WTC11 (cell line): ENCODE data around the gene B4GALNT3. TPM values are rescaled to one million over a fixed set of nuclear protein-coding genes. Genes with fewer than 3 reads are reported as not detected.

Experiments used
- ATAC-seq: fragments of 200-7000 bp; cut with Tn5 transposase; 2 replicates; pipeline ENCODE4 v1.10.0; 2021; ENCODE audit warnings: mild to moderate bottlenecking, moderate library complexity
- CTCF ChIA-PET: fragments of 300-600 bp; sonication (Branson Sonifier 250); formaldehyde crosslinking; loops from one replicate; lab custom pipeline; 2021; ENCODE audit warnings: antibody characterized with exemption; lab: Charles Lee
- POLR2A ChIA-PET: fragments of 350-600 bp; sonication (Branson Sonifier 250); formaldehyde crosslinking; loops from one replicate; lab custom pipeline; 2021; ENCODE audit warnings: antibody characterized with exemption; lab: Charles Lee
- DNase-seq: peaks from one replicate; pipeline ENCODE4 v3.0.0; 2021; ENCODE audit warnings: low spot score
- H3K27ac Mint-ChIP-seq: 2 replicates; pipeline ENCODE4 v1.8.0; 2021; ENCODE audit warnings: mixed read lengths
- H3K27me3 Mint-ChIP-seq: 2 replicates; pipeline ENCODE4 v1.8.0; 2021; ENCODE audit warnings: low read depth, mild to moderate bottlenecking, moderate library complexity, mixed read lengths
- H3K36me3 Mint-ChIP-seq: 2 replicates; pipeline ENCODE4 v1.8.0; 2021; ENCODE audit warnings: mixed read lengths
- H3K4me1 Mint-ChIP-seq: 2 replicates; pipeline ENCODE4 v1.8.0; 2022; ENCODE audit warnings: mixed read lengths
- H3K4me3 Mint-ChIP-seq: 2 replicates; pipeline ENCODE4 v1.8.0; 2021; ENCODE audit warnings: mild to moderate bottlenecking, moderate library complexity, mixed read lengths
- H3K9me3 Mint-ChIP-seq: 2 replicates; pipeline ENCODE4 v1.8.0; 2021; ENCODE audit warnings: mixed read lengths
- AFF4 ChIP-seq: sonication (generic); formaldehyde crosslinking; IDR thresholded peaks from 2 replicates; pipeline ENCODE4 v1.8.1; 2023; ENCODE audit warnings: mild to moderate bottlenecking, missing genetic modification reagents, borderline replicate concordance
- ATF6 ChIP-seq: sonication (generic); formaldehyde crosslinking; IDR thresholded peaks from 2 replicates; pipeline ENCODE4 v1.8.1; 2023; ENCODE audit warnings: mild to moderate bottlenecking, missing genetic modification reagents
- FOXJ3 ChIP-seq: sonication (generic); formaldehyde crosslinking; IDR thresholded peaks from 2 replicates; pipeline ENCODE4 v1.9.0; 2021; ENCODE audit warnings: missing genetic modification reagents, mild to moderate bottlenecking, borderline replicate concordance
- FOXP4 ChIP-seq: sonication (generic); formaldehyde crosslinking; IDR thresholded peaks from 2 replicates; pipeline ENCODE4 v1.8.0; 2022; ENCODE audit warnings: mild to moderate bottlenecking, missing genetic modification reagents
- HMGXB4 ChIP-seq: sonication (generic); formaldehyde crosslinking; IDR thresholded peaks from 2 replicates; pipeline ENCODE4 v1.8.1; 2023; ENCODE audit warnings: mild to moderate bottlenecking, moderate library complexity, missing genetic modification reagents
- JAZF1 ChIP-seq: fragments of 250-450 bp; sonication (Bioruptor Pico); IDR thresholded peaks from 2 replicates; pipeline ENCODE4 v1.9.0; 2021; ENCODE audit warnings: moderate library complexity, mild to moderate bottlenecking, inconsistent platforms
- MXD4 ChIP-seq: fragments of 250-450 bp; sonication (Bioruptor Pico); IDR thresholded peaks from 2 replicates; pipeline ENCODE4 v1.8.0; 2021; ENCODE audit warnings: mild to moderate bottlenecking, moderate library complexity, borderline replicate concordance
- NFATC4 ChIP-seq: fragments of 250-450 bp; sonication (Bioruptor Pico); IDR thresholded peaks from 2 replicates; pipeline ENCODE4 v1.9.0; 2021; ENCODE audit warnings: mild to moderate bottlenecking
- NR1H2 ChIP-seq: sonication (generic); formaldehyde crosslinking; IDR thresholded peaks from 2 replicates; pipeline ENCODE4 v1.9.0; 2021; ENCODE audit warnings: mild to moderate bottlenecking, moderate library complexity, missing genetic modification reagents
- PRRX2 ChIP-seq: fragments of 250-450 bp; sonication (Bioruptor Pico); IDR thresholded peaks from 2 replicates; pipeline ENCODE4 v1.8.0; 2021; ENCODE audit warnings: mild to moderate bottlenecking
- SMAD3 ChIP-seq: sonication (generic); formaldehyde crosslinking; IDR thresholded peaks from 2 replicates; pipeline ENCODE4 v1.8.0; 2022; ENCODE audit warnings: missing genetic modification reagents, mild to moderate bottlenecking, borderline replicate concordance
- SOX15 ChIP-seq: fragments of 250-450 bp; sonication (Bioruptor Pico); IDR thresholded peaks from 2 replicates; pipeline ENCODE4 v1.9.0; 2021; ENCODE audit warnings: mild to moderate bottlenecking
- TEAD1 ChIP-seq: sonication (generic); formaldehyde crosslinking; IDR thresholded peaks from 2 replicates; pipeline ENCODE4 v1.8.0; 2022; ENCODE audit warnings: mild to moderate bottlenecking, missing genetic modification reagents
- TP53 ChIP-seq: sonication (generic); formaldehyde crosslinking; IDR thresholded peaks from 2 replicates; pipeline ENCODE4 v1.8.1; 2023; ENCODE audit warnings: mild to moderate bottlenecking, missing genetic modification reagents
- ZNF219 ChIP-seq: sonication (generic); formaldehyde crosslinking; IDR thresholded peaks from 2 replicates; pipeline ENCODE4 v1.8.0; 2023; ENCODE audit warnings: missing genetic modification reagents, mild to moderate bottlenecking, borderline replicate concordance
- total RNA-seq: library from RNA; stranded (reverse); gene quantifications from 3 replicates; pipeline ENCODE4 v1.2.3, GENCODE V29; 2021
- TF ChIP-seq, protein P1 (sequence below): fragments of 250-450 bp; sonication (Bioruptor Pico); IDR thresholded peaks from 2 replicates; pipeline ENCODE4 v1.9.0; 2021; ENCODE audit warnings: mild to moderate bottlenecking

The B4GALNT3 gene
- total RNA-seq, 1 experiment from 2014 or later = 19.0 TPM

DNA sequence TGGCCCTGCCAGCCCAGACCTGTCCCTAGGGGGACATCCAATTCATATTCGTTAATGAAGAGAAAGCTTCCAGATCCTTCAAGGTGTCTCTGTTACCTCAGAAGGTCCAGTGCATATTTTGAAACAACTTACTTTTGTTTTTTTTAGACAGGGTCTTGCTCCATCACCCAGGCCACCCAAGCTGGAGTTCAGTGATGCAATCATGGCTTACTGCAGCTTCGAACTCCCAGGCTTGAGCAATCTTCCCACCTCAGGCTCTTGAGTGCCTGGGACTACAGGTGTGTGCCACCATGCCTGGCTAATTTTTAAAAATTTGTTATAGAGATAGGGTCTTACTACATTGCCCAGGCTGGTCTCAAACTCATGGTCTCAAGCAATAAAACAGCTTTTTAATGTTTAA, 48.4 kb downstream of the B4GALNT3 start:
- no peak for DNase-seq
- peaks cover 35% of the 10 kb centered on the region for H3K4me1 Mint-ChIP-seq
- H3K36me3 Mint-ChIP-seq = peaks cover 2% of the 10 kb centered on the region
- peaks cover 2% of the 10 kb centered on the region for H3K9me3 Mint-ChIP-seq
- H3K27ac Mint-ChIP-seq = no peak overlapping the region
- no peak for ATAC-seq
- no peaks in the 10 kb centered on the region for H3K27me3 Mint-ChIP-seq
- ChIA-PET CTCF (interaction anchor here (1.4 to 1.5 kb wide), 2 partner anchors 11 to 62 kb away, joined by 3 to 4 read pairs; no protein-coding TSS in a partner anchor), POLR2A (no interaction called here)
- no peak overlapping the region for H3K4me3 Mint-ChIP-seq
- no peak for TF ChIP-seq JAZF1 (CRISPR knock-in tag)
- TF ChIP-seq AFF4 (CRISPR knock-in tag) = no peak
- TF ChIP-seq HMGXB4 (CRISPR knock-in tag) = no peak
- no peak for TF ChIP-seq TEAD1 (CRISPR knock-in tag)
- TF ChIP-seq, protein P1, sequence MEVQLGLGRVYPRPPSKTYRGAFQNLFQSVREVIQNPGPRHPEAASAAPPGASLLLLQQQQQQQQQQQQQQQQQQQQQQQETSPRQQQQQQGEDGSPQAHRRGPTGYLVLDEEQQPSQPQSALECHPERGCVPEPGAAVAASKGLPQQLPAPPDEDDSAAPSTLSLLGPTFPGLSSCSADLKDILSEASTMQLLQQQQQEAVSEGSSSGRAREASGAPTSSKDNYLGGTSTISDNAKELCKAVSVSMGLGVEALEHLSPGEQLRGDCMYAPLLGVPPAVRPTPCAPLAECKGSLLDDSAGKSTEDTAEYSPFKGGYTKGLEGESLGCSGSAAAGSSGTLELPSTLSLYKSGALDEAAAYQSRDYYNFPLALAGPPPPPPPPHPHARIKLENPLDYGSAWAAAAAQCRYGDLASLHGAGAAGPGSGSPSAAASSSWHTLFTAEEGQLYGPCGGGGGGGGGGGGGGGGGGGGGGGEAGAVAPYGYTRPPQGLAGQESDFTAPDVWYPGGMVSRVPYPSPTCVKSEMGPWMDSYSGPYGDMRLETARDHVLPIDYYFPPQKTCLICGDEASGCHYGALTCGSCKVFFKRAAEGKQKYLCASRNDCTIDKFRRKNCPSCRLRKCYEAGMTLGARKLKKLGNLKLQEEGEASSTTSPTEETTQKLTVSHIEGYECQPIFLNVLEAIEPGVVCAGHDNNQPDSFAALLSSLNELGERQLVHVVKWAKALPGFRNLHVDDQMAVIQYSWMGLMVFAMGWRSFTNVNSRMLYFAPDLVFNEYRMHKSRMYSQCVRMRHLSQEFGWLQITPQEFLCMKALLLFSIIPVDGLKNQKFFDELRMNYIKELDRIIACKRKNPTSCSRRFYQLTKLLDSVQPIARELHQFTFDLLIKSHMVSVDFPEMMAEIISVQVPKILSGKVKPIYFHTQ = no peak
- TF ChIP-seq FOXJ3 (CRISPR knock-in tag) = no peak
- no peak for TF ChIP-seq ZNF219 (CRISPR knock-in tag)
- no peak for TF ChIP-seq TP53 (CRISPR knock-in tag)
- TF ChIP-seq FOXP4 (CRISPR knock-in tag) = no peak
- no peak for TF ChIP-seq NR1H2
- no peak for TF ChIP-seq SOX15 (CRISPR knock-in tag)
- no peak for TF ChIP-seq PRRX2 (CRISPR knock-in tag)
- no peak for TF ChIP-seq ATF6 (CRISPR knock-in tag)
- no peak for TF ChIP-seq MXD4
- TF ChIP-seq SMAD3 (CRISPR knock-in tag) = no peak
- TF ChIP-seq NFATC4 (CRISPR knock-in tag) = no peak
